Esophagus muscularis mucosa (tissue), 4 donors: ENCODE data around the gene CHRNA1. TPM values are rescaled to one million over a fixed set of nuclear protein-coding genes. Genes with fewer than 3 reads are reported as not detected.

Source experiments
- DNase-seq: peaks from one replicate; pipeline ENCODE4 v3.0.0-alpha.2; 2017; ENCODE audit errors: extremely low spot score
- H3K27ac ChIP-seq, 4 donors: fragments of 200-600 bp; sonication (generic); replicated peaks in 1 of 4; 1 replicate in 3 of 4; 2 replicates in 1 of 4; pipeline ENCODE4 v1.5.1; 2016 to 2019; ENCODE audit warnings: mild to moderate bottlenecking in 1 of 4
- H3K27me3 ChIP-seq, 4 donors: fragments of 200-600 bp; sonication (generic); one replicate each; pipeline versions ENCODE4 v1.5.1 to v1.6.0; 2016 to 2019
- H3K36me3 ChIP-seq, 4 donors: fragments of 200-600 bp; sonication (generic); one replicate each; pipeline ENCODE4 v1.5.1; 2016 to 2019
- H3K4me1 ChIP-seq, 4 donors: fragments of 200-600 bp; sonication (generic); one replicate each; pipeline ENCODE4 v1.5.1; 2016 to 2019
- H3K4me3 ChIP-seq, 4 donors: fragments of 200-600 bp; sonication (generic); 1 replicate in 2 of 4; 2 replicates in 2 of 4; pipeline ENCODE4 v1.5.1; 2016 to 2019; ENCODE audit warnings: mild to moderate bottlenecking in 4 of 4, moderate library complexity in 1 of 4
- H3K9me3 ChIP-seq, 4 donors: fragments of 200-600 bp; sonication (generic); 1 replicate in 3 of 4; 2 replicates in 1 of 4; pipeline ENCODE4 v1.5.1; 2016 to 2019
- EP300 ChIP-seq: sonication (generic); formaldehyde crosslinking; IDR thresholded peaks from one replicate; pipeline ENCODE4 v1.6.1; 2017; ENCODE audit warnings: antibody characterized with exemption
- POLR2A ChIP-seq: fragments of 450-650 bp; IDR thresholded peaks from one replicate; pipeline ENCODE4 v1.6.1; 2017; ENCODE audit warnings: antibody characterized with exemption, moderate library complexity, mild to moderate bottlenecking, low read depth
- POLR2AphosphoS5 ChIP-seq, 2 donors: sonication (generic); formaldehyde crosslinking; IDR thresholded peaks; one replicate each; pipeline ENCODE4 v1.6.1; 2017; ENCODE audit warnings: antibody characterized with exemption in 2 of 2
- WGBS: methylation state at CpG from one replicate; pipeline ENCODE4 v1.1.5; 2018; 5-methylcytosine and 5-hydroxymethylcytosine counted together
- intact Hi-C: fragments of 100-400 bp; cut with DNase I; formaldehyde crosslinking; loops from one replicate; pipeline ENCODE4 v1.15.1; 2023
- total RNA-seq, 4 donors: library from RNA; depleted of rRNA; stranded (reverse); fragments of >200 nt; gene quantifications; one replicate each; pipeline versions ENCODE4 v1.1.0 to v1.2.1, GENCODE V29; 2016
- TF ChIP-seq, protein P1 (sequence below), 3 experiments: fragments of 200-600 bp in 2 of 3; fragments of 450-650 bp in 1 of 3; sonication (generic) in 2 of 3; IDR thresholded peaks; one replicate each; pipeline ENCODE4 v1.5.1; 2017 to 2019; ENCODE audit warnings: antibody characterized with exemption in 3 of 3, mild to moderate bottlenecking in 2 of 3, moderate library complexity in 1 of 3

The CHRNA1 gene
- total RNA-seq, 4 donors from 2014 or later, result not detected

DNA sequence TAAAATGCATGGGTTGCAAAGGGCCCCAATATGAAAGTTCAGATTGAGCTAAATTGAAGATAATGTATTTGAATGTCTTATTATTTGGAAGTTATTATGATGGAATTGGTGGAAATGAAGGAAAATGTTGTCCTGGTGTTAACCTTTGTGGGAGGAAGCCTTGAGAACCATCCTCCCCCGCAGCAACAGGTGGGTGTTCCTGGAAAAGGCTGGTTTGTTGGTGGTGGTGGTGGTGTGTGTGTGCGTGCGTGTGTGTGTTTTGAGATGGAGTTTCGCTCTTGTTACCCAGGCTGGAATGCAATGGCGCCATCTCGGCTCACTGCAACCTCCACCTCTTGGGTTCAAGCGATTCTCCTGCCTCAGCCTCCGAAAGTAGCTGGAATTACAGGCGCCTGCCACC, 36.2 kb downstream of the CHRNA1 start:
- Histone ChIP-seq H3K36me3 (no peaks in the 10 kb centered on the region), H3K4me3 (no peak overlapping the region), H3K27me3 (peaks cover 0 to 28% (median 6%) of the 10 kb centered on the region in 4 donors), H3K4me1 (peaks cover 9 to 15% (median 13%) of the 10 kb centered on the region in 4 donors), H3K27ac (no peak overlapping the region), H3K9me3 (no peaks in the 10 kb centered on the region)
- intact Hi-C loops, result no loop called here
- TF ChIP-seq EP300 (no peak), POLR2A (no peak), POLR2AphosphoS5 (IDR thresholded peaks at IDR 0.05) (no peak)
- TF ChIP-seq, protein P1, sequence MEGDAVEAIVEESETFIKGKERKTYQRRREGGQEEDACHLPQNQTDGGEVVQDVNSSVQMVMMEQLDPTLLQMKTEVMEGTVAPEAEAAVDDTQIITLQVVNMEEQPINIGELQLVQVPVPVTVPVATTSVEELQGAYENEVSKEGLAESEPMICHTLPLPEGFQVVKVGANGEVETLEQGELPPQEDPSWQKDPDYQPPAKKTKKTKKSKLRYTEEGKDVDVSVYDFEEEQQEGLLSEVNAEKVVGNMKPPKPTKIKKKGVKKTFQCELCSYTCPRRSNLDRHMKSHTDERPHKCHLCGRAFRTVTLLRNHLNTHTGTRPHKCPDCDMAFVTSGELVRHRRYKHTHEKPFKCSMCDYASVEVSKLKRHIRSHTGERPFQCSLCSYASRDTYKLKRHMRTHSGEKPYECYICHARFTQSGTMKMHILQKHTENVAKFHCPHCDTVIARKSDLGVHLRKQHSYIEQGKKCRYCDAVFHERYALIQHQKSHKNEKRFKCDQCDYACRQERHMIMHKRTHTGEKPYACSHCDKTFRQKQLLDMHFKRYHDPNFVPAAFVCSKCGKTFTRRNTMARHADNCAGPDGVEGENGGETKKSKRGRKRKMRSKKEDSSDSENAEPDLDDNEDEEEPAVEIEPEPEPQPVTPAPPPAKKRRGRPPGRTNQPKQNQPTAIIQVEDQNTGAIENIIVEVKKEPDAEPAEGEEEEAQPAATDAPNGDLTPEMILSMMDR (IDR thresholded peaks at IDR 0.05), result no peak
- DNase-seq, result no peak
- WGBS, result 98% methylated on average over 7 of the region's 9 CpGs

DNA sequence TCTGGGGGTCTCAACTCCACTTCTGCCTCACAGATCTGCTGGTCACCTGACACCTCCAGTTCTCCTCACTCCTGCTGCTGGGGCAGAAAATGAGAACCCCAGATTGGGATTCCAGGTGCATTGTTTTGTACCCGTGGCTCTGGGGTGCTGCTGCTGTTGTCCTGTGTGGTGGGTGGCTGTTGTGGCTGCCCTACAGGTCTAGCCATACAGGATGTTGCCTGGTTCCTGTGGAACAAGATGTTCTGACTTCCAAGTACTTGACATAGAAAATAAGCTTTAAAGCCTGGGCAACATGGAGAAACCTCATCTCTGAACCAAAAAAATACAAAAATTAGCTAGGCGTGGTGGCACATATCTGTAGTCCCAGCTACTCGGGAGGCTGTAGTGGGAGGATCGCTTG, 38.1 kb downstream of the CHRNA1 start:
- Histone ChIP-seq H3K27ac (no peak overlapping the region), H3K36me3 (no peaks in the 10 kb centered on the region), H3K9me3 (no peaks in the 10 kb centered on the region), H3K4me3 (no peak overlapping the region), H3K27me3 (peaks cover 0 to 28% (median 6%) of the 10 kb centered on the region in 4 donors), H3K4me1 (peaks cover 9 to 15% (median 13%) of the 10 kb centered on the region in 4 donors)
- intact Hi-C loops, result no loop called here
- no peak for DNase-seq
- TF ChIP-seq, protein P1 (IDR thresholded peaks at IDR 0.05), result no peak
- TF ChIP-seq POLR2A (no peak), POLR2AphosphoS5 (IDR thresholded peaks at IDR 0.05) (no peak), EP300 (no peak)
- 0% methylated on average over 1 of the region's 4 CpGs for WGBS

DNA sequence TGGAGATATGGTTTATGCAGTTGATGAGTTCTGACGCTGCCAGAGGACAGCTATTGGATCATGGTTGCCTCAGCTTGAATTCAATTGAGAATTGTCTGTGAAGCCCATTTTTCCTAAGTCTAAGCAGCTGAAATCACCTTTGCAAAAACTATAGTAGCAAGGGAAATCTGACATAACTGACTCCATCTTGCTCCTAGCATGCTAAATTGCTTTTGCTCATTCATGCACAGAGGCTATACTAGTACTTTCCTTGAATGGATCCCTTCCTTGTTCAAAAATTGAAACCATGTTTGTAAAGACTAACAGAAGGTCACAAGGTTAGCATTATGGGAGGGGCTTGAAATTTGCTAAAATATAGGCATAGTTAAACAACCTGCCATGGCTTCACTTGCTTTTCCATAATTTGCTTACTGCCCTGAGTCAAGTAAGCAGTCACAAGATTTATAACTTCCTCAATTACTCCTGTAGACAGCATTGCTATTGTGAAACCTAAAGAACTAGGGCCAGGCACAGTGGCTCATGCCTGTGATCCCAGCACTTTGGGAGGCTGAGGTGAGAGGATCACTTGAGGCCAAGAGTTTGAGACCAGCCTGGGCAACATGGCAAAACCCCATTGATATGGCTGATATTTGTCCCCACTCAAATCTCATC, 41.2 kb downstream of the CHRNA1 start:
- Histone ChIP-seq H3K9me3 (peaks cover 0 to 3% (median 0%) of the 10 kb centered on the region in 4 donors), H3K27ac (no peak overlapping the region), H3K4me1 (no peaks in the 10 kb centered on the region), H3K27me3 (peaks cover 0 to 1% (median 0%) of the 10 kb centered on the region in 4 donors), H3K4me3 (no peak overlapping the region), H3K36me3 (no peaks in the 10 kb centered on the region)
- no peak for DNase-seq
- no peak for TF ChIP-seq POLR2A
- TF ChIP-seq, protein P1 (IDR thresholded peaks at IDR 0.05), result no peak
- TF ChIP-seq POLR2AphosphoS5 (IDR thresholded peaks at IDR 0.05), result no peak
- no peak for TF ChIP-seq EP300
- intact Hi-C loops, result no loop called here
- 100% methylated on average over 1 of the region's 1 CpG for WGBS

DNA sequence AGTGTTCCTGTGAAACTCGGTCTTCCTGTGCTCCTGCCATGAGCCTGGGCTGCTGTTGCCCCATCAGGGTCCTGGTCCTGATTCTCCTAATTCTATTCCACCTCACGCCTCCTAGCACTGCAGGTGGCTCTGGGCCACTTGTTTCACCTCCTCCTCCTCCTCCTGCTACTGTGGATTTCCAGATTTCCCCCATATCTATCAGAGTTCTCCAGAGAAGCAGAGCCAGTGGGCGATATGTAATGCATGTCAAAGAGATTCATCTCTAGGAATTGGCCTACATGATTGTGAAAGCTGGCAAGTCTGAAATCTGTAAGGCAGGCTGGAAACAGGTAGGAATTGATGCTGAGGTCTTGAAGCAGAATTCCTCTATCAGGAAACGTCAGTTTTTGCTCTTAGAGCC, 45.3 kb downstream of the CHRNA1 start:
- 67% methylated on average over 4 of the region's 4 CpGs for WGBS

More for the DNA sequence above, 45.3 kb downstream of the CHRNA1 start:
- intact Hi-C loops, result no loop called here
- TF ChIP-seq POLR2AphosphoS5 (IDR thresholded peaks at IDR 0.05), result no peak
- no peak for TF ChIP-seq EP300
- TF ChIP-seq POLR2A, result no peak
- TF ChIP-seq, protein P1 (IDR thresholded peaks at IDR 0.05), result no peak
- Histone ChIP-seq H3K36me3 (no peaks in the 10 kb centered on the region), H3K27ac (no peak overlapping the region), H3K4me3 (no peak overlapping the region), H3K9me3 (peaks cover 0 to 3% (median 0%) of the 10 kb centered on the region in 4 donors), H3K27me3 (no peaks in the 10 kb centered on the region), H3K4me1 (no peaks in the 10 kb centered on the region)
- no peak for DNase-seq
